Right lung (tissue), 5 donors: Measurements from ENCODE around the gene ARID3C. TPM values are rescaled to one million over a fixed set of nuclear protein-coding genes. Genes with fewer than 3 reads are reported as not detected.

Experiments used
- DNase-seq, 2 donors: peaks; one replicate each; pipeline ENCODE4 v3.0.0-alpha.2; 2013
- polyA plus RNA-seq, 5 donors: library from polyadenylated mRNA; unstranded; fragments of 120-200 nt; gene quantifications; one replicate each; pipeline versions ENCODE4 v1.2.1 to v1.2.3, GENCODE V29; 2013; ENCODE audit warnings: inconsistent platforms in 1 of 5, low replicate concordance in 1 of 5; ENCODE audit not compliant: insufficient read length in 5 of 5, insufficient read depth in 1 of 5

ARID3C gene
- polyA plus RNA-seq, 5 donors, result 0.13 to 0.27 (median 0.17) TPM; not detected in 2

DNA sequence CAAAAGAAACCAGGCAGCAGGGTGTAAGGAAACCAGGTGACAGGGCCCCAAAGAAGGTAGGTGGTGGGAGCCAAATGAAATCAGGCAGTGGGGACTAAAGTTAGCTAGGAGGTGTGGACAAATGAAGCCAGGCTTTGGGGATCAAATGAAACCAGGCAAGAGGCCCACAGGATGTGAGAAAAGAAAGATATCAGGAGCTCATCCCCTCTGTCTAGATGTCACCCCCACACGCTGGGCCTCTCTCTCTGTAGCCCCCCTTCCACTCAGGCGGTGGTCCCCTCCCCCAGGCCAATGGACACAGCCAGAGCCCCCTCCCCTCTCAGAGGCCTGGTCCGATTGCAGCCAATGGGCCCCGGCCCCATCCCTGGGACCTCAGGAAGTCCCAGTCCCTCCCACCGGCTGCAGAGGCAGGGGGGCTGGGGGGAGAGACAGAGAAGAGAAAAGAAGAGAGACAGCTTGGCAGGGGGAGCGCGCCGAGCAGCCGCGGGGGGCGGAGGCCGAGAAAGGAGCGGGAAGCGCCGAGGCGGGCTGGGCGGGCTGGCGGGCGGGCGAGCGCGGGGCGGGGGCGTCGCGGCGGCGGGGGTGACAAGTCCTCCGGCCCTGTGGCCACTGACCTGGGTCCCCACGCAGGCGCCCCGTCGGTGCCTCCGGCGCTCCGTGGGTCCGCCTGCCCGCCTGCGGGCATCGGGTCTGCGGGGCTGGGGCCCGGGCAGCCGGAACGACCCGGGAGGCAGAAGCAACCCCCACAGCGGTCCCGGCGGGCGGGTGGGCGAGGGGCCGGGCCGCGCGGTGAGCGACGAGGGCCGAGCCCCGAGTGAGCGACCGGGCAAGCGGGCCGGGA lies 51.2 kb downstream of the ARID3C start:
- DNase-seq, result peak; percentile 79 to 80

DNA sequence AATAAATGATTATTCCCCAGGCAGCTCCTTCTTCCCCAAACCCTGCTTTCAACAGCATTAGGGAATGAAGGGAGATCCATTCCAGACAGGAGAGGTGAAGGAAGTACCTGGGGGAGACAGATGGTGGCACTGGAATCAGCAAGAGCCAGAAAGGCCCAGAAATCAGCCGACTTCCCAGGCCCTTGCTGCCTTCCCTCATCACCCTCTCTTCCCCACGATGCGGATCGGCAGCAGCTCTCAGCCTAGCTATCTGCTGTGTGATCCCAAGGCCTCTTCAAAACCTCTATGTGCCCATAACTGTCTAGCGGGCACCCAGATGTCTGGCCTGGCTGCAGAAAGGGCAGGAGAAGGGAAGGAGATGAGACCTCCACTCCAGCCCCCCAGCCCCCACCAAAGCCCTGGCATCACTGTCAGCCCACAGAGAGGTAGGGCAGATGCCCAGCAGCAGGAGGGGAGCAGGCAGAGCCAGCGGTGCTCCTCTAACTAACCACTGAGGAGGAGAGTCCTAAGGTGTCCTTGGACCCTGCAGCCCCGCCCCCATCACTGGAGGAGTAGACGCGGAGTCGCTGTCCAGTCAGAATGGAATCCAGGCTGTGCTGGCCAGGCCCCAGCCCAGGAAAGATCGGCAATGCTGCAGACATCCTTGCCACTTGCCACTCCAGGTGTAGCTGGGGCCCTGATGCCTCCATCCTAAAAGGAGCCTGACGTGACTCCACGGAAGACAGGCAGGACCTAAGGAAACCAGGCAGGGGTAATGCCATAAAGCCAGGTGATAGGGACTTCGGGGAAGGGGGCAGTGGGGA lies 52.1 kb downstream of the ARID3C start:
- no peak for DNase-seq

DNA sequence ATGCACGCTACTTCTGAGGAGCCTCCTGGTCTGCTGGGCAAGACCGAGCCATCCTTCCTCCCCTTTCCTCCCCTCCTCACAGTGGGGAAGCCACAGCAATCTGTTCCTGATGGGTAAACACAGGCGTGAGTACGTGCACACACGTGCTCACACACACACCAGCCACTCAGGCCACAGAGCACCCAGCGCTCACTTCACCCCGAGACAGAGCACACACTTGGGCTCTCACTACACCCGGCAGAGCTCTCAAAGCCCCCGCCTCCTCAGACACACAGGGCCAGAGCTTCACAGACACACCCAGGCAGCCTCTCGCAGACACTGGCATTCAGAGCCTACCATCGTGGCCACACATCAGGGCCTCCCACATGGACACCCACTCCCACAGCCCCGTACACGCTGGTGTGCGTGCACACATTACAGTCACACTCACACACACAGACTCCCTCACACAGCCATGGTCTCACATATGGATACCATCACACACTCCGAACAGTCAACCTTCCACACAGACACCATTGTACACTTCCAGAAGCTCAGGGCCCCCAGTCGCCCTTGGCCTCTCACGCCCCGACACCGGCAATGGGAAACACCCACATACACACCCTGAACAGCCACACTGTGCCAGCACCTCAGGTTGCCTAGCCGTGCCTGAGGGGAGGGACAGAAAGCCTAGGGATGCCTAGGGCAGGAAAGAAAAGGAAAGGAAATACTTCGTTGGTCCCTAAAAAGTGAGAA lies 52.8 kb downstream of the ARID3C start:
- no peak for DNase-seq

DNA sequence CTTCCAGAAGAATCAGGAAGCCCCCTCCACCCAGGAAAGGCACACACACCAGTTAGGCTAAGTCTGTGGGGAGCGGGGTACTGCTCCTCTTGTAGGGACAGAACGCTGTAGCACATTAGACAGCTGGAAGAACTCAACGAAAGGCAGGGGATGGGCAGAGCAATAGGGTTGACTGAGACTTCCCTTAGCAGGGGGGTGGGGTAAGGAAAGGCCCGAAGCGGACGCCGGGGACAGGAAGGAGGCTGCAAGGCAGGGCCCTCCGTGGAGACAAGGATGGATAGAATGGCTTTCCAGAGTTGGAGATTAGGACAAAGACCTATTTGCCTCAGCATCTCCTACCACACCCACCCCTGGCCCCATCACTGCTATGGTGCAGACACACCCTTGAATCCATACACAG lies 53.6 kb downstream of the ARID3C start:
- DNase-seq, result no peak

DNA sequence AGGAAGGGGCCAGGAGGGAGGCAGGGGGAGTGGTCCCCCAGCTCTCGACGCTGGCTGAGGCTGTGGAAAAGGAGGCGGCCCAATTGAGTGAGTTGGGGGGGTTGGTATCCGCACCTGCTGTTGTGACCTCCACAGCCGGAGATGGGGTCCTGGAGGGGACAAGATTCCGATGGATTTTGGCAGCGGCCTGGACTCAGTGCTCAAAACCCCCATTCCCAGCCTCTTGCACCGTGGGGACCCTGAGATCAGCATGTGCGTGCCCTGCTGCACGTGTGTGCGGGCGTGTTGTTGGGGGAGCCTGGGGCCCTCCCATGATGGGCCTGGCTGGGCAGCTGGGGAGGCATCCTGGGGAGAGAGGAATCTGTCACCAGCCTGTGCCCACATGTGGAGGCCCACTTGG lies 54.3 kb downstream of the ARID3C start:
- no peak for DNase-seq

DNA sequence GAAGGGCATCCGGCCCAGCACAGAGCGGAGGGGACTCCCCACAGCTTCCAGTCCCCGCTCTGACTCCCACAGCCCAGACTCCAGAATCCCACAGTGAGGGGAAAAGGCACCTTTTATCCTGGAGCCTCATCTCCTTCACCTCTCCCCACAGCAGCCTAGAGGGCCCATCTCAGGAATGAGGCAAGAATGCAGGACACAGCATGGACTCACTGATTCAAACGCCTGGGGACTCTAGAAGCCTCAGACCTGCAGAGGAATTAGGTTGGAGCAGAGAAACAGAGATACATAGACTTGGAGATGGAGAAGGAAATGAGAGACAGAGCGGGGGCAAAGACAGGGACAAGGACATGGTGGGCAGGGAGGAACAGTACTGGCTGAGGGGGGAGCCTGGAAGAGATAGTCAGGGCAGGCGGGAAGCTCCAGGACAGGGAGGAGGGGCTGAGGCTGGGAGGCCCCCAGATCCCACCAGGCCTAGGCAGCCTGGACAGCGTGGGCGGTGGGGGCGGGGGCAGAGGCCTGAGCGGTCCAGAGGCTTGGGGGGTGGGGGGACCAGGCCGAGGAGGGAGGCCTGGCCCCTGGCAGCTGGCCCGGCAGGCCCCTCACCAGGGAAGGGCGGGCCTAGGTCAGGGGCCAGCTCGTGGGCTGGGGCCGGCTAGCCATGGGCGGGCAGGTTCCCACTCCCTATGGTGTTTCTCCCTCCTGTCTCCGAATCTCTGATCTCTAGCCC lies 55.1 kb downstream of the ARID3C start:
- DNase-seq, result no peak

DNA sequence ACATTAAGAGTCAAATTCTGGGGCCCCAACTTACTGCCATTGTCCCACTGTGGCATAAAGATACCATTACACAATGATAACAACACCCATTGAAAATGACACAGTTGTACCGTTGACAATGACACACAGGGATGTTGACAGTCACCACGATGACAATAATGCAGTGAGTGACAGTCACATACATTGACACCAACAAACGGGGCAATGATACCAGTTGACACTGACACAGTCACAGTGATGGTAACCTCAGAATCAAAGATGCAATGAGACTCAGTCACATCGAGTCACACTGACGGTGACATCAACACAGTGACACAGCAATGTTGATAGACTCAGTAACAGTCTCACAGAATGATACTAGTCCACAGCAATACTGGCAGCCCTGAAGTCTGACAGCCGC lies 56.2 kb downstream of the ARID3C start:
- DNase-seq, result no peak

DNA sequence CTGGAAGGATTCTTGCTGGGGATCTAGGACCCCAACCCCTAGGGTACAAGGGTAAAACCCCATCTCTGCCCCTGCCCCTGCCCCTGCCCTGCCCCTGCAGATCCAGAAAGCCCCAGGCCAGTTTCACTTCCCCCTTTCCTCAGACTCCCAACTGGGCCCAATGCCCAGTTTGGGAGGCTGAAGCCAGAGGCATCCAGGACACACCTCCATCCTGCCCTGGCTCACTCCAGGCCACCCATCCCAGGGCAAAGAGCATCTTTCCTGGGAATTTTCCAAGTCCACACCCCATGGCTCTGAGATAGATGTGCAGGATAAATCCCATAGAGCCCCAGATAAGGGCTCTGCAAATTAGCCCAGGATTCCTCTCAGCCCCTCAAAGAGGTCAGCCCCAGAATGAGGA lies 56.8 kb downstream of the ARID3C start:
- DNase-seq, result no peak

DNA sequence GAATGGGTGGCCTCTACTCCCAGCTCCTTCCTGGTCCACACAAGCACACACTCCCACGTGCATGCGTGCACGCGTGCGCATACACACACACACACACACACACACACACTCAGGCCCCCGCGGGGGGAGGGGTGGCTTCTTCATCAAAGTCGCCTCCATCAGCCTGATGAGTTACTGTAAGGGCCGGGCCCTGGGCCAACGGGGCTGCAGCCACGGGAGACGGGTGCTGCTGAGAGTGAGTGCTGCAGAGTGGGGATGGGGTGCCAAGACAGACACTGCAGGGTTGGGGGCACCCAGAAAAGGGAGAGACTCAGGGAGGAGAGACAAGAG lies 57.4 kb downstream of the ARID3C start:
- no peak for DNase-seq

Other genes with a start within 250 kb of the ARID3C start
- gene FAM219A, start 170.5 kb downstream of the ARID3C start, polyA plus RNA-seq, result 10 to 100 TPM; 11.6 to 15.5 (median 14.7) TPM
- gene DNAI1, start 170.3 kb downstream of the ARID3C start, polyA plus RNA-seq, result 10 to 100 TPM in 1 of 5 donors, 1 to 10 TPM in 4; 1.4 to 10.9 (median 7.4) TPM
- gene ENHO, start 106.1 kb downstream of the ARID3C start, polyA plus RNA-seq, result 1 to 10 TPM in 3 of 5 donors, under 1 TPM in 2; 0.98 to 2.7 (median 1.1) TPM
- 10 to 100 TPM; 24.2 to 42.1 (median 32.7) TPM for gene CNTFR, start 39.3 kb downstream of the ARID3C start, polyA plus RNA-seq
- 10 to 100 TPM; 18.4 to 26.2 (median 20.2) TPM for gene RPP25L, start 17.0 kb downstream of the ARID3C start, polyA plus RNA-seq
- gene DCTN3, start 8.6 kb downstream of the ARID3C start, polyA plus RNA-seq, result 100 to 1,000 TPM in 1 of 5 donors, 10 to 100 TPM in 4; 86.1 to 101 (median 96.5) TPM
- 10 to 100 TPM; 35.9 to 56.3 (median 36.8) TPM for gene SIGMAR1, start 8.7 kb upstream of the ARID3C start, polyA plus RNA-seq
- gene GALT, start 17.6 kb upstream of the ARID3C start, polyA plus RNA-seq, result 10 to 100 TPM; 61.6 to 87.8 (median 75.1) TPM
- gene IL11RA, start 23.1 kb upstream of the ARID3C start, polyA plus RNA-seq, result 100 to 1,000 TPM in 3 of 5 donors, 10 to 100 TPM in 2; 86.7 to 124 (median 108) TPM
- 1 to 10 TPM in 1 of 5 donors, under 1 TPM in 3, not detected in 1; 0.57 to 1.1 (median 0.87) TPM for gene CCL27, start 33.6 kb upstream of the ARID3C start, polyA plus RNA-seq
- gene CCL19, start 62.2 kb upstream of the ARID3C start, polyA plus RNA-seq, result under 1 TPM in 3 of 5 donors, not detected in 2; 0.51 to 0.74 (median 0.67) TPM
- gene CCL21, start 81.1 kb upstream of the ARID3C start, polyA plus RNA-seq, result 100 to 1,000 TPM; 106 to 169 (median 142) TPM